Measurements from ENCODE around the gene DGKE. TPM values are rescaled to one million over a fixed set of nuclear protein-coding genes. Genes with fewer than 3 reads are reported as not detected.

DGKE gene
- total and polyA plus RNA-seq, 2 of the 8 experiments (the other 6 are each of a cell fraction or from before 2014, with no cell fraction given) = 1.7 to 7.4 TPM

DNA sequence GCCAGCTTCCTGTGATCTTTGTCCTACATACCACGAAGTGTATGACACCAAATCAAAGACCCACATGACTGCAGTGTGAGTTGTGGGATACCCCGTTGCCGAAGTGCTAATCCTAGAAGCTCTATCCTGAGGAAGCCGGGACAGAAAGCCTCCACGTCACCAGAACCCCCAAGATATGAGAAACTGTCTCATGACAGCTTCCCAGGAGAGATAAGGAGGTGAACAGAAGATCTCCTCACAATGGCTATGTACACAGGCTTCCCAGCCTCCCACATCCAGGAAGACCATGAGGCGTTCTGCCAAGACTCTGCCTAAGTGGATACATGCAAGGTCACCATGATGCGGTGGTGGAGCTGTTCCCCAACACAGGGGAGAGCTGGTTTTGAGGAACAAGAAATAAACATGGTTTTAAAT is 42.8 kb downstream of the DGKE start:
- H3K9ac ChIP-seq (replicated peaks in 1 of 4; ENCODE audit: extremely low read depth in 1 of 4, low read depth in 3 of 4, low read length in 3 of 4) = no peak overlapping the region
- H3K36me3 ChIP-seq (ENCODE audit: control insufficient read depth in 2 of 4, insufficient read depth in 4 of 4, low read length in 3 of 4) = no peaks in the 10 kb centered on the region
- H2BK15ac ChIP-seq (ENCODE audit: low read length) = no peak overlapping the region
- no peak overlapping the region for H4K8ac ChIP-seq (ENCODE audit: extremely low read depth, insufficient read depth, low read length)
- H4K20me1 ChIP-seq (replicated peaks in 1 of 2; ENCODE audit: control insufficient read depth in 1 of 2, insufficient read depth in 2 of 2, low read length in 2 of 2) = no peaks in the 10 kb centered on the region
- FAIRE-seq (no peak), DNase-seq (ENCODE audit: low read depth in 1 of 2, low spot score in 2 of 2) (no peak)
- H2AFZ ChIP-seq (ENCODE audit: low read length) = no peak overlapping the region
- H3K79me1 ChIP-seq (ENCODE audit: low read depth, low read length) = no peaks in the 10 kb centered on the region
- CTCF ChIA-PET (ENCODE audit: partially characterized antibody) = interaction anchor here (0.6 to 2.4 kb wide), 5 partner anchors 14 to 91 kb away, joined by 3 to 7 read pairs (median 3); no protein-coding TSS in a partner anchor
- no peak overlapping the region for H4K91ac ChIP-seq (replicated peaks; ENCODE audit: insufficient read length, low read length)
- no peak overlapping the region for H2BK20ac ChIP-seq (ENCODE audit: low read length)
- no peak overlapping the region for H2BK5ac ChIP-seq (ENCODE audit: low read depth, low read length)
- H3K27ac ChIP-seq (ENCODE audit: low read depth, low read length) = no peak overlapping the region
- H3K9me3 ChIP-seq (ENCODE audit: insufficient read depth in 2 of 2, low read depth in 1 of 2, low read length in 1 of 2) = no peaks in the 10 kb centered on the region
- 0 out of 7 replicates have a peak, but pooled peaks cover 0 to 3% (median under 1%) of the 10 kb centered on the region in 4 experiments for H3K27me3 ChIP-seq (replicated peaks in 1 of 4; ENCODE audit: control insufficient read depth in 3 of 4, extremely low read depth in 1 of 4, insufficient read depth in 3 of 4, low read length in 3 of 4)
- H2AK5ac ChIP-seq (ENCODE audit: low read depth, low read length) = no peak overlapping the region
- H3K4me2 ChIP-seq (ENCODE audit: insufficient read depth in 1 of 2, low read depth in 2 of 2, low read length in 2 of 2) = no peak overlapping the region
- no peak overlapping the region for H2BK120ac ChIP-seq (replicated peaks; ENCODE audit: low read depth, low read length)
- H3K4me3 ChIP-seq (ENCODE audit: extremely low read depth in 1 of 4, insufficient read depth in 2 of 4, low read depth in 3 of 4, low read length in 4 of 4) = no peak overlapping the region
- no peak overlapping the region for H4K5ac ChIP-seq (ENCODE audit: insufficient read length, low read depth, low read length)
- no peaks in the 10 kb centered on the region for H3K4me1 ChIP-seq (replicated peaks in 1 of 4; ENCODE audit: control insufficient read depth in 3 of 4, insufficient read depth in 4 of 4, low read length in 3 of 4)
- no peak overlapping the region for H2BK12ac ChIP-seq (ENCODE audit: low read depth, low read length)
- H3K79me2 ChIP-seq (ENCODE audit: control insufficient read depth in 1 of 2, insufficient read depth in 2 of 2, low read length in 2 of 2) = no peaks in the 10 kb centered on the region
- H3K56ac ChIP-seq (replicated peaks; ENCODE audit: insufficient read length, low read depth, low read length) = no peak overlapping the region
- POLR2A ChIA-PET (ENCODE audit: partially characterized antibody) = interaction anchor here (1.4 to 1.6 kb wide), 2 partner anchors 14 to 37 kb away, joined by 3 read pairs; partner anchors contain the start of gene TRIM25
- no peaks in the 10 kb centered on the region for H3K23me2 ChIP-seq (ENCODE audit: low read depth, low read length)
- H3K4ac ChIP-seq (replicated peaks; ENCODE audit: insufficient read length, low read depth, low read length) = no peak overlapping the region
- H3K14ac ChIP-seq (ENCODE audit: insufficient read length) = no peak overlapping the region
- H3K18ac ChIP-seq (ENCODE audit: extremely low read depth, low read length) = no peak overlapping the region
- WGBS, 2 experiments (ENCODE audit: extremely low coverage in 1 of 2, insufficient coverage in 1 of 2, insufficient read length in 1 of 2, insufficient replicate concordance in 2 of 2, low coverage in 1 of 2, low lambda C conversion rate in 2 of 2, missing lambda C conversion rate in 1 of 2) = 95% methylated on average over 7 of the region's 7 CpGs; no CpG with 5 or more reads in 1 of the 2 experiments
- H3K23ac ChIP-seq (ENCODE audit: insufficient read length) = no peak overlapping the region
